ENCODE results near the gene RAB25.
"Not testable (repeated sequence)": the region's sequence is repeated elsewhere in the genome, so short reads cannot be mapped to it uniquely, and the experiment has no call there.

Gene RAB25

DNA sequence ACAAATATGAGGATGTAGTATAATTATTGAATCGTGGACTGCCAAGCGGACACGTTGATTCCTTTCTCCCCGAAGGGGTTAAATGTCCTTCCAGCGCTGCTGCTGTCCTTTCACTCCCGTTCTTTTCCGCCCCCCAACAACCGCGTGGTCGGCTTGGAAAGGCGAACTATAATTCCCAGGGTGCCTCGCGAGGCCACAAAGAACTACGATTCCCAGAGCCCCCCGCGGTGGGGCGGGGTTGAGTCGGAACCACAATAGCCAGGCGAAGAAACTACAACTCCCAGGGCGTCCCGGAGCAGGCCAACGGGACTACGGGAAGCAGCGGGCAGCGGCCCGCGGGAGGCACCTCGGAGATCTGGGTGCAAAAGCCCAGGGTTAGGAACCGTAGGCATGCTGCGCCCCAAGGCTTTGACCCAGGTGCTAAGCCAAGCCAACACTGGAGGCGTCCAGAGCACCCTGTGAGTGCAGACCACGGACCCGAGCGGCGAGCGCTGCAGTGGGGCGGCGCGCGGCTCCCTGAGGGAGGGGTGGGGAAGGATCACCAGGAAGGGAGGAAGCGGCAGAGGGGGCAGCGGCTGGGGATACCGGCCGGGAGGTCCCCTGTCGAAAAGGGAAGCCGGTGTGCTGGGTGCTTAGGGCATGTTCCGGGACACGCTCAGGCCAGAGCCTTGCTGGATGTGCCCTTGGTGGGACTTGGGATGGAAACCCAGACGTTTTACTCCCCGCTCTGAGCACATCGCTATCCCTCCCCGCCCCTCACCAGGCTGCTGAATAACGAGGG is 6.3 kb upstream of the RAB25 start, which contains the start of gene LAMTOR2:
Gene LAMTOR2, plus strand, starts transcription at position 283 of the 781 bp plus-strand sequence. Its CDS starts 108 bp downstream, at position 391.
- DNase-seq (ENCODE audit: low read depth), result peak; percentile 93

DNA sequence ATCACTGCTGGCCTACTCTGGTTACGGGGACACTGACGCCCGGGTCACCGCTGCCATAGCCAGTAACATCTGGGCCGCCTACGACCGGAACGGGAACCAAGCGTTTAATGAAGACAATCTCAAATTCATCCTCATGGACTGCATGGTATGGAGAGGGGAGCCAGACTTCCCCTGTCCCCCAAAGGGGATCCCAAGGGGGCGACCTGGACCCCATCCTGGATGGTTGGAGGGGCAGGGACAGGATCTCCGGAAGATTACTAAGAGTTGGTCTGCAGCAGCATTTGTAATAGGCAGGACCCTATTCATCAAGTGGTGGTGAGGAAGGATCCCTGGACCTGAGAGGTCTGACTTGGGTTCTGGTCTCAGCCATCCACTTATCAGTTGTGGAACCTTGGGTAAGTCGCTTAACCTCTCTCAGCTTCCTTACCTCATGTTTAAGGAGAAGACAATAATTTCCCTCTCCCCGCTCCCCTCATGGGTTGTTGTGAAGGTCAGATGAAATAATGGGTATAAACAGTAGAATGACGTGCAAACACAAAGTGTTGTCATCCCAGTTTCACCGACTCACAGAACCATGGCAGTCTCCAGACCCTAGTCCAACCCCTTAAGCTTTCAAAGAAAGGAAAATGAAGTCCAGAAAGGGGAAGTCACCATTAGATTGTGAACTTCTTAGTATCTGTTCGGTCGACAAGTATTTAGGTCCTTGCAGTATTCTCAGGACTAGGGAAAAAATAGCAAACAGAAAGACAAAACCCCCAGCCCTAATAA is 5.5 kb upstream of the RAB25 start:
- no peak for DNase-seq (ENCODE audit: low read depth)

DNA sequence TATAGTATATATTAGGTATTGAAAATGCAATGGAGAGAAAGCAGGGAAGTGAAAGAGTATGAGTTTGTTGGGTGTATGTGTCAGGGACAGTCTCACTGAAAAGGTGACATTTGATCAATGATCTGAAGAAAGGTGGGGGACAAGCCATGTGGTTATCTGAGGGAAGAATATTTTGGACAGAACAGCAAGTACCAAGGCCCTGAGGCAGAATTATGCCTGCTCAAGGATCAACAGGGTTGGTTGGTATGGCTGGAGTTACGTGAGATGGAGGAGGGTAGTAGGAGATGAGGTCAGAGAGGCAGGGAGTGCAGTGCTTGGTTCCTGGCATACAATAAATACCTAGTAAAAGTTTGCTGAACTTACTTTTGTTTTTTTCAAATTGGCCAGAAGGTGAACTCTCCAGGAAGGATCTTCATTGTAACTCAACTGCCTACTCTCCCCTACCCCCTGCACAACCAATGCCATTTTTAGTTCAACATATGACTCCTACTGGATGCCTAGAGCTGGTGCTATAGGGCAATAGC is 4.6 kb upstream of the RAB25 start:
- no peak for DNase-seq (ENCODE audit: low read depth)

DNA sequence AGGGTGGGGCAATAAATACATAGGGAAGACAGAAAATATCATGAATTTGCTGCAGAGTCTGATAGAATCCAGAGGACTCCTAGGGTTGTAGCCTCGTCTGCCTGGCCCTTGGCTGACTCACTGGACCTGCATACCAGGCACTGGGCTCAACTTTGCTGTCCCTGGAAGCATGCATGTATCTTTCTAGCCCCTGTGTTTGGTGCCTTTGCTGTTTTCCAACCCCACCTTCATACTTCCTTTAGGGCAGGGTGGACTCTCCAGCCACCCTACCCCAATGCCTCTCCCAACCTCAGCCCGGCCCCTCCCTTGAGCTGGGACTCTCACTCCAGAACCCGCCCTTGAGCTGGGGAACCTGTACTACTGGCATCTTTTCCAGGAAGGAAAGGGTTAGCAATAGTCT is 1.2 kb downstream of the RAB25 start:
- no peak for DNase-seq (ENCODE audit: low read depth)

DNA sequence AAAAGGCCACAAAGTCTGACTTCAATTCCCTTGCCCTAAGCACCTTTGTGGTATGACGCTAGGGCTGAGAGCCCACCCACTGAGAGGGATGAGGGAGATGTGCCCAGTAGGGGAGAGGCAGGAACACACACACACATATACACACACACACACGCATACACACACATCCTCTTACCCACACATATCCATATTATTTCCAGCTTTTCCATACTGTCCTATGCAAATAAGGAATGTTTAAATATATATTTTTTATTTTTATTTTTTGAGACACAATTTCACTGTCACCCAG is 3.0 kb downstream of the RAB25 start:
- DNase-seq (ENCODE audit: low read depth), result no peak

DNA sequence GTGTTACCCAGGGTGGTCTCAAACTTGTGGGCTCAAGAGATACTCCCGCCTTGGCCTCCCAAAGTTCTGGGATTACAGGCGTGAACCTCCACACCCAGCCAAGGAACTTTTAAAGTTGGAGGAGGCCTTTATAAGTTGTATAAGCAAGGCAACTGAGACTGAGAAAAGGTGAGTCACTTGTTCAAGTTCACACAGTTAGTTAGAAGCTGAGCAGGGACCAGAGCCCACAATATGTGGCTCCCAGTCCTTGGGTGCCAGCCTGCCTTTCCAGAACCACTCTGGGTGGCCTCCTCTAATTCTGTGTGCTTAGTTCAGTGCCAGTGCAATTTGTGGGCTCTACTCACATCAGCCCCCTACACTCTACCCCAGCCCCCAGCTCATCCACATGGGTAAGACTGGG is 3.7 kb downstream of the RAB25 start:
- no peak for DNase-seq (ENCODE audit: low read depth)

DNA sequence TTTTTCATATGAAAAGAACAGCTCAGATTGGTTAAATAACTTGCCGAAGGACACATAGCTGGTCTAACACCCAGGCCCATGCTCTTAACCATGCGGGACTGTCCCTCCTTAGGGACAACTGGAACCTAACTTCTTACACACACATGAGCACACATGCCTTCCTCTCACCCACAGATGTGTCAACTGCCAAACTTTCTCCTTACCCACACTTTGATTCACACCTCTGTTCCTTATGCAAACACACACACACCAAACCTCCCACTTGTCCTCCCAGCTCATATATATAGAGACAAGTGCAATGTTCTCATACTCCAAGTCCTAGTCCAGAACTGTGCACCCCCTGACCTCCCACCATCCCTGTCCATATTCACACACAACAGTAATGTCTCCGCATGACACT is 4.3 kb downstream of the RAB25 start:
- no peak for DNase-seq (ENCODE audit: low read depth)

DNA sequence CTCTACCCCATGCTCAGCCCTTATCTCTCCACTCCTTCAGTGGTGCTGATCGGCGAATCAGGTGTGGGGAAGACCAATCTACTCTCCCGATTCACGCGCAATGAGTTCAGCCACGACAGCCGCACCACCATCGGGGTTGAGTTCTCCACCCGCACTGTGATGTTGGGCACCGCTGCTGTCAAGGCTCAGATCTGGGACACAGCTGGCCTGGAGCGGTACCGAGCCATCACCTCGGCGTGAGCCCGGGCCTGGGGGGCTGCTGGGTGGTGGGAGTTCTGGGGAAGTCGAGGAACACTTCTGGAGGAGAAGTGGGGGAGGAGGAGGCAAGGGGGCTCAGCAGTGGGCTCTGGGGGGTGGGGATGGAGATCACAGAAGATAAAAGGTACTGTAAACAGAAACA is 4.9 kb downstream of the RAB25 start:
- DNase-seq (ENCODE audit: low read depth), result no peak

DNA sequence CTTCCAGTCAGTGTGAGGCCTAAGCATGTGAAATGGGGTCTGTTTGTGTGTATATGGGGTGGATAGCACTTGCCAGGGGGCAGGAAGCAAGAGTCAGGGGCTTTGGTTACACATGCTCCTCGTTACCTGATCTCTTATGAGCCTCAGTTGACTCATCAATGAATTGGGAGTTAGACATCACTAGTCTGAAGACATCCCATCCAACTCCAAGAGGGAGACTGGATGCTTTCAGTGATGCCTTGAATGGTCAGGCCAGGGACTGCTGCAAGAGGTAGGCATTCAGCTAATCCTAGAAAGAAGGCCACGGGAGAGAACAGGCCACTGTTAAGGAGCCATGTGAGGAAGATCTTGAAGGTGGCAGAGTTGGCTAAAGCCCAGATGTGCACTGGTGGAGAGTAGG is 6.3 kb downstream of the RAB25 start:
- DNase-seq (ENCODE audit: low read depth), result no peak

DNA sequence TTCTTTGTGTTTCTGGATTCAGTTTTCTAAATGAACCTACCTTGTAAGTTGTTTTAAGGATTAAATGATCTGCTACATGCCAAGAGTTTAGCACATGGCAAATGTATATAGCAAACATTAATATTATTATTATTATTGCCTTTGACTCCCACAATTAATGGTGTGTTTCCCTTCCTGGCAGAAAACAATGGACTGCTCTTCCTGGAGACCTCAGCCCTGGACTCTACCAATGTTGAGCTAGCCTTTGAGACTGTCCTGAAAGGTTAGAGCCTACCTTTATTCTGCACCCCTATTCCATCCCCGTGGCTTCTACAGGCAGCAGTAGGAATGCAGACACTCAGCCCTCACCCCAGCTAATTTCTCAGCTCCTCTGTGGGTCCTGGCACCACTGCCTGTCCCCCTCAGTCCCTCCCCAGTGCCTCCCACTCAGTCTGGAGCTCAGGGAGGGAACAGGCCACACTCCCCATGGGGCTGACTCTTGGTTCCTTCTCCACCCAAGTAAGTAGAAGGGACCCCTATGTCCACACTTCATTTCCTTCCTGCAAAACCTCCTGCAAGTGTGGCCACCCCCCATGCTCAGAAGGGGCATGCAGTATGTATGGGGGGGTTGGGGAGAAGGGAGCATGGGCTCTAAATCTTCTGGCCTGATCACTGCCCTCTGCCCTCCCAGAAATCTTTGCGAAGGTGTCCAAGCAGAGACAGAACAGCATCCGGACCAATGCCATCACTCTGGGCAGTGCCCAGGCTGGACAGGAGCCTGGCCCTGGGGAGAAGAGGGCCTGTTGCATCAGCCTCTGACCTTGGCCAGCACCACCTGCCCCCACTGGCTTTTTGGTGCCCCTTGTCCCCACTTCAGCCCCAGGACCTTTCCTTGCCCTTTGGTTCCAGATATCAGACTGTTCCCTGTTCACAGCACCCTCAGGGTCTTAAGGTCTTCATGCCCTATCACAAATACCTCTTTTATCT is 8.8 kb downstream of the RAB25 start:
- DNase-seq (ENCODE audit: low read depth), result no peak

DNA sequence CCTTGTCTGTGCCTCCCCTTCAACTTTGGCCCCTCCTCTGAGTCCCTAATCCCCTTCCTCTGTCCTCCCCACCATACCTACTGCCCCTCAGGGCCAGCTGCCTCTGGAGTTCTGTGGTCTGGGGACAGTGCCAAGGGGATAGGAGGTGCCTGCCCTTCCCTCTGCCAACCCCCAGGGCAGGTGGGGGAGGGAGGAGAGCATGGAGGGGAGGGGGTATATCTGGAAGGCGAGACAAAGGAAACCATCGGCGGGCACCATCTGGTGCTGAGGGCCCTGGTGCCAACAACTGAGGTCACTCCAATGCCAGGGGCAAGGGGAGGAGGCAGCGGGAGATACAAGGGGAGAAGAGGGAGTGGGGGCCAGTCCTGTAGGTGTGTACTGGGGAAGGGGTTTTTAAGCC is 9.6 kb downstream of the RAB25 start:
- no peak for DNase-seq (ENCODE audit: low read depth)

DNA sequence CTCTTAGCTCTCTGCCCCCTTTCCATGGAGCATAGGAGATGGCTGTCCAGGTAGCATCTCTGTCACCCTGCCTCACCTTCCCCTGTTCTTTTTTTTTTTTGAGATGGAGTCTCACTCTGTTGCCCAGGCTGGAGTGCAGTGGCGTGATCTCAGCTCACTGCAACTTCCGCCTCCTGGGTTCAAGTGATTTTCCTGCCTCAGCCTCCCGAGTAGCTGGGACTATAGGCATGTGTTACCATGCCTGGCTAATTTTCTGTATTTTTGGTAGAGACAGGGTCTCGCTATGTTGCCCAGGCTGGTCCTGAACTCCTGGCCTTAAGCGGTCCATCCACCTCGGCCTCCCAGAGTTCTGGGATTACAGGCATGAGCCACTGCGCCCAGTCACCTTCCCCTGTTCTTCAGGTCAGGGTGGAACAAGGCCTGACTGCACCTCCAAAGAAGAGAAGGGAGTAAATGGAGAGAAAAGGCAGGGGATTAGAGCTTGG is 10.4 kb downstream of the RAB25 start:
- not testable (repeated sequence) for DNase-seq (ENCODE audit: low read depth)

DNA sequence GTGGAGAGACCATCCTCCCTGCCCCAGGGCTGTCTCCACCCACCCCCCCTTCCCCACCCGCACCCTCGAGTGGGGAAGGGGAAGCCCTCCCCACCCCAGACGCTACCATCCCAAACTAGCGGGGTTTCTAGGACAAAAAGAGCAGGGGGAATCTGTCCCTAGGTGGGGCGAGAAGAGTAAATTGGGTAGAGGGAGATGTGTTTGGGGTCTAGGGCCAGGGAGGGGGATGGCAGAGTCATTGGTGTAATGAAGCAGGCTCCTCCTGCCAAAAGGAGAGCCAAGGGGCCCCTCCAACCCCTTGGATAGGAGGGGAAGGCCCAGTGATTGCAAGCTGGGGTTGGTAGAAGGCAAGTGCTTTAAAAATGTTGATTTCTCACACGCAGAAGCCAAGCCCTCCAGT is 11.3 kb downstream of the RAB25 start:
- no peak for DNase-seq (ENCODE audit: low read depth)

DNA sequence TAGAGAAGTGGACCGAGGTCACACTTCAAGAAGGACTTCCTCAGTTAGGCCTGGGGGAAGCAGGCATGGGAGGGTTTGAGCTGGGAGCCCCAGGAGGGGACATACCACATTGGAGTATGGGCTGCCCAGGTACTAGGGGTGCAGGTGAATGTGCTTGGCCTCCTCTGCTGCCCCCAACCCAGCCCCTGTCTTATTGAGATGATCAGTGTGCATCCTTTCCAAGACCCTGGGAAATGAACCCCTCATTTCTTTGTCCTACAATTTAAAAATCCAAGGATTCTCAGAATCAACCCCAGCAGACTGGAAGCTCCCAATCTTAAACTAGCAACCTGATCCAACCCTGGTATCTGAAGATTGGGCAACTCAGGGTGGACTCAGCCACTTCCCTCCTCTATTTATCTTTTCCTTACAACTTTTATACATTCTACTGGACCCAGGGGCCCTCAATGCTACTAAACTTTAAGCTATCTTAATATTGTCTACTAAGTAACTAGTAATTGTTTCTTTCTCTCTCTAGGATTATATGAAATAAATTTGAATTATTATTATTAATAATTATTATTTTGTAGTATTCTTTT is 12.2 kb downstream of the RAB25 start:
- DNase-seq (ENCODE audit: low read depth), result no peak

DNA sequence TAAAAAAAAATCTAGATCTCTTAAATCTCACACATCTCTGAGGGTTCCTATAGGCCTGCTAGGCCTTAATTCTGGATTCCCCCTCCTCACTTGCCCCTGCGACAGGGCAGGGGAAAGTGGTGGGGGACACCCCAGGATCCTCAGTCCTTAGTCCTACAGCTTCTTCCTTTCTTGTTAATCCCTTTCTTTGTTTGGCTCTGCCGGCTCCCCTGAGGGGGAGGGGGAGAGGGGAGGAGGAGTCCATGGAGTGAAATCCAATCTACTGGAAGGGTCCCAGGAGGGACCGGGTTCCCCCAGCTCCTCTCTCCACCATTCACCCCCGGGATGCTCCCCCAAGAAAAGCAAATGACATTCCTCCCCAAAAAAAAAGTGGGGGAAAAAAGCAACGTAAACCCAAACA is 12.8 kb downstream of the RAB25 start:
- no peak for DNase-seq (ENCODE audit: low read depth)

DNA sequence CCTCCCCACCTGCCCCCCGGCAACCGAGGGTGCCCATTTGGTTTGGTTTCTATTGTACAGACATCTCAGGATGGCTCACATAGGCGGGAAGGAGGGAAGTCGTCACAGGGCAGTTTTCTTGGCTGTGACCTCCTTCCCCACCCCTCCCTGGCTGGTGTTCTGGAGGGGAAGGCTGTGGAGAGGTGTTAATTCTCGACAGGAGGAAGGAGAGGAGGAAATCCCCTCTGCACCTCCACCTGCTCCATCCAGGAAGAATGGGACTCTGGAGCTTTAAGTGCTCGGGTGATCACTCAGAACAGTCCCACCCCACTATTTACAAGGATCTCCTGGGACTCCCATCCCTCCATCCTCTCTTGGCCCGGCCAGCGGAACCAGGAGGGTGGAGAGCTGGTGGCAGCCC is 13.7 kb downstream of the RAB25 start:
- no peak for DNase-seq (ENCODE audit: low read depth)

DNA sequence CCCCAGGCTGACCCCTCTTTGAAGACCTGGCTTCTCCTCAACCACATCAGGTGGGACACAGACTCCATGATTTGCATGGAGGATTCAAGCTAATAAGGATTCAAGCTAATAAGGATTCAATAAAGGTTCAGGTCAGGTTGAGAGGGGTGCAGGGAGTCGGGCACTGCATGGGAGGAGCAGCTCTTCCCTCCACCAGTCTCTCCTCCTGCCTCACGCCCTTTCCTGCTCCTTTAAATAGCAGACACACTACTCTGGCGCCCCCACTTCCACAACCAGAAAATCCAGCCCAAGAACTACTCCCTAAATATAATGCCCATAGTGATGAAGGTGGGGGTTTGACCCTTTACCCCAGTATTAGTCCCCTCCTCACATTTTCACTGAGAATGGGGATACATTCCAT is 14.2 kb downstream of the RAB25 start:
- DNase-seq (ENCODE audit: low read depth), result no peak

DNA sequence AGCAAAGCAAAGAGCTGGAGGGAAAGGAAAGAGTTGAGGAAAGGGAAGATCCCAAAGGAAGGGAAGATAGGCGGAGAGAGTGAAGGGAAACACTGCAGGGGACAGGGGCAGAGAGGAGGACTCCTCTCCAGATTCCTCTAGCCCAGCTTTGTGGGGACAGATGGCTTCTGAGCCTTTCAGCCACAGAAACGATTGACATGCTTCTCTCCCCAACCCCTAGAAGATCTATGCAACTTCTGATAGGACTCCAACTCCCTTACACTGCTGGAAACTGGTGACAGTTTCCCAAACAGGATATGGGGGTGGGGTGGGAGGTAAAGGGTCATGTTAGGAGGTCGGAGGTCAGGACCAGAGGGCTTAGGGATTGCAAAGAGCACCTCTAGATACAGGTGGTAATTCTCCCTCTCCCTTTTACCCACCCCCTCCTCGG is 14.8 kb downstream of the RAB25 start:
- no peak for DNase-seq (ENCODE audit: low read depth)

DNA sequence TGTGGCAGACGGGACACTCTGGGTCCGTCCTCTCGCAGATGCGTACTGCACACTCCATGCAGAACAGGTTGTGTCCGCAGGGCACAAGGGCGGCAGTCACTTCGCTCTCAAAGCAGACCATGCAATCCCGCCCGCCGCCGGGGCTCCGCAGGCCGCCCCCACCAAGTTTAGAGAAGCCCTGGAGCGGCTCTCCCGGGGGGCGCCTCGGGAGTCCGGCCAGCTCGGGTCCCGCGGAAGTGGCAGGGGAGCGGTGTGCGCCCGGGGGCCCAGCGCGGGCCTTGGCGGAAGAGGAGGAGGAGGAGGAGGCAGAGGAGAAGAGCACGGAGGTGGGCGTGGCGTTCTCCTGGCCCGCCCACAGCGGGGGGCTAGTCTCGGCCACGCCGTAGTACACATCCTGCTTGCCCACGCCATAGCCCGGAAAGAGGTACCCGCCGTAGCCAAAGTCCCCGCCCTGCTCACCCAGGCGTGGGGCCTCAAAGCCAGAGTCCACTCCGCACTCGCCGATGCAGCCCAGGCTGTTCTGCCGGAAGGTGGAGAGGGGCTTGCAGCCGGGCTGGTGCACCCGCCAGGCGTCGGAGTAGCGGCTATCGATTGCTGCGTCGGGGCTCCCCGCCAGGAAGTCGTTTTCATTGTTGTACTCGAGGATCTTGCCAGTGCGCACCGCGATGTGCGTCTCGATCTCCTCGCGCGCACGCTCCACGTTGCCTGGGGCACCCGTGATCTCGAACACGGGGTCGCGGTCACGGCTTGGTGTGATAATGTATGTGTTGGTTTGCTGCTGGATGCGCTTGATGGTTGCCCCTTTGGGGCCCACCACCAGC is 15.9 kb downstream of the RAB25 start:
- peak; percentile 49 for DNase-seq (ENCODE audit: low read depth)

DNA sequence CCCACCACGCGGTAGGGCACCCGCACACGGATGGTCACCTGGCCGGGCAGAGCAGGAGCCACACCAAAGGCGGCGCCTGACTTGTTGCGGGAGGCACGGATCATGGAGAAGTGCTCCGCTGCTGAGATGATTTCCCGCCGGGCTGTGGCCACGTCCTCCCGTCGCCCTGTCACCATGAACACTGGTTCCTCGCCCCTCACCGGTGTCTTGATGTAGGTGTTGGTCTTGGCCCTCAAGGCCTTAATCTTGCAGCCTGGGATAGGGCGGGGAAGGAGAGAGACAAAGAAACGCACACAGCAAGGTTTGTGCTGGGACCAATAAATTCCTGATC is 16.4 kb downstream of the RAB25 start:
- no peak for DNase-seq (ENCODE audit: low read depth)

DNA sequence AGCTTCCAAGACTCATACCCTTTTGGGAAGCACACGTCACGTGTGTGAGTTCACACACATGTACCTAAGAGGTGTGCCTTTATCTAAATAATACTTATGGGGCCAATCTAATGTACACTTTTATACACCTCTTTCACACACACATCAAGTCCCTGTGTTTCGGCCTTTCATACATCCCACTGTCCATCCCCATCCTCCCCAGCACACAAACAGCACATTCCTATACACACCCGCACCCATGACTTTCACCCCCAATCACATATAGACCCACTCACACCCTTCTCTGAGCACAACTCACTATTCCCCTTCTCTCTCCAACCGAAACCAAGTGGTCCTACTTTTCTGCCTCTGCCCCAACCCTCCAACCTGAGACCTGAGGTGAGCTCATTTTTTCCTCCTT is 17.8 kb downstream of the RAB25 start:
- no peak for DNase-seq (ENCODE audit: low read depth)

Data from fibroblast of gingiva (primary cell).